Measurements from ENCODE around the gene TM9SF1.
"Not testable (repeated sequence)": the region's sequence is repeated elsewhere in the genome, so short reads cannot be mapped to it uniquely, and the experiment has no call there.

TM9SF1 gene

DNA sequence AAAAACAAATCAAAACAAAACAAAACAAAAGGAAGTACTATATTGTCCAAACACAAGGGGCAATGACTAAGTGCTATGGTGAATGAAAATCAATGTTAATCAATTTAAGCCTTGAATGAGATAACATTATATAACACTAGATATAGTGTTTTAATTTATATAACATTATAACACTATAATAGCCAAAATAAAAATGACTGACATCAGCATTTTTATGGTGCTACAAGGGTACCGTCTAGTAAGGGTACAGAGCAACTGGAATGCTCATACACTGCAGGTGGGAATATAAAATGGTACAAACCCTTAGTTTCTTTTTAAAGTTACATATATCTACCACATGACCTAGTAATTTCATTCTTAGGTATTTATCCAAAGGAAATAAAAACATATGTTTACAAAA is 31.2 kb upstream of the TM9SF1 start:
- no peak for DNase-seq (ENCODE audit: low spot score)

DNA sequence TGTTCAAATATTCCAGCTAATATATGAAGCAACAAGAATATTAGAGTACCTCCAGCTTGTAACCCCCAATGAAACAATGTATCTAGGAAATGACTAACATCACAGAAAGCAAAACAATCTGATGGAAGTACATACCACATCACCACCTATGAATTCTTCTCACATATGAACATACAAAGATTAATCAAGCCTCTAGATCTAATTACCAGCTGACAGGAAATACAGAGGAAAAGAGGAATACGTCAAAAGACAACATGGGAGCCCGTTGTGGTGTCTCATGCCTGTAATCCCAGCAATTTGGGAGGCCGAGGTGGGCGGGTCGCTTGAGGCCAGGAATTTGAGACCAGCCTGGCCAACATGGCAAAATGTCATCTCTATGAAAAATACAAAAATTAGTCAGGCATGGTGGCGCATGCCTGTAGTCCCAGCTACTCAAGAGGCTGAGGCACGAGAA is 29.4 kb upstream of the TM9SF1 start:
- DNase-seq (ENCODE audit: low spot score), result no peak

DNA sequence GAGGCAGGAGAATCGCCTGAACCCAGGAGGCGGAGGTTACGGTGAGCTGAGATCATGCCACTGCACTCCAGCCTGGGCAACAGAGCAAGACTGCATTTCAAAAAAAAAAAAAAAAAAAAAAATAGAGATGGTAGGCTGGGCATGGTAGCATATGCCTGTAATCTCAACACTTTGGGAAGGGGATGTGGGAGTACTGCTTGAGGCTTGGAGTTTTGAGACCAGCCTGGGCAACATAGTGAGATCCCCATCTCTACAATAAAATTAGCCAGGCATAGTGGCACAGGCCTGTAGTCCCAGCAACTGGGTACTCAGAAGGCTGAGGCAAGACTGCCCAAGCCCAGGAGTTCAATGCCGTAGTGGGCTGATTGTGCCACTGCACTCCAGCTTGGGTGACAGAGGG is 27.7 kb upstream of the TM9SF1 start:
- DNase-seq (ENCODE audit: low spot score), result not testable (repeated sequence)

DNA sequence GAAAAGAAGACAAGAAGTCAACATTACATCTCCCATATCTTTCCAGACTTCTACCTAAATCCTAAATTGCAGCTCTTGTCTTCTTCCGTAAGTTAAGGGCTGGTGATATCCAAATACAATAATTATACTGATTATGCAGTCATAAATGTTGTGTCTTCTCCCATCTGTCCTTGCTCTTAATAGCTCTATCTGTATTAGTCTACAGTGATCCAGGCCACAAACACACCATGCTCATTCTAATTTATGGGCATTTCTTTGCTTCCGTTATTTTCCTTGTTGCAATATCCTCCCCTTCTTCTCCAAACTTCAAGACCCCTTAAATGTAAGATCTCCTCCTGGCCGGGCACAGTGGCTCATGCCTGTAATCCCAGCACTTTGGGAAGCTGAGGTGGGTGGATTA is 24.3 kb upstream of the TM9SF1 start:
- no peak for DNase-seq (ENCODE audit: low spot score)

DNA sequence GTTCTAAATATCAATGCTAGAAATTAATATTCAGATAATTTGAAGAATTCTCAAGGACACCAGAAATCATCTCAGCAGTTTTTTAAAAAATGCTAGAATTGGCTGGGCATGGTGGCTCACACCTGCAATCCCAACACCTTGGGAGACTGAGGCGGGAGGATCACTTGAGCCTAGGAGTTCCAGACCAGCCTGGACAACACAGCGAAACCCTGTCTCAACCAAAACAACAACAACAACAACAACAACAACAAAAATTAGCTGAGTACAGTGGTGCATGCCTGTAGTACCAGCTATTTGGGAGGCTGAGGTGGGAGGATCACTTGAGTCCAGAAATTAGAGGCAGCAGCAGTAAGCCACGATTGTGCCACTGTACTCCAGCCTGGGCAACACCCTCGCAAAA is 23.8 kb upstream of the TM9SF1 start:
- DNase-seq (ENCODE audit: low spot score), result no peak

DNA sequence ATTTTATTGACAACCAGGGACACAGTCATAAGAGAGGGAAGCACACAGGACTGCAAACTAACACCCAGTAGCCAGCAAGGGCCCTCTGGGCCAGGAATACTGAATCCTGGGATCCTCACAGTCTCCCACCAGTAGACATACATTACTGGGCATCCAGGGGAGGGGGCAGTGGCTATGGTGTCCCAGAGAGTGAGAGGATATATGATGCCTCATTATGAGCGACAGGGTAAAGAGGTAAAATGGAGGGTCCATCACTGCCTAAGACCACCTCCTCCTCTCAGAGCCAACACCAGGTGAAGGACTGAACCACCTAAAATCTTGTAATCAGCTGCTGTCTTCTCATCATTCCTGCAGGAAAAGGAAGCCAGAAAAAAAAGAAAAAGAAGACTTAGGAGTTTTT is 21.6 kb upstream of the TM9SF1 start:
- DNase-seq (ENCODE audit: low spot score), result not testable (repeated sequence)

DNA sequence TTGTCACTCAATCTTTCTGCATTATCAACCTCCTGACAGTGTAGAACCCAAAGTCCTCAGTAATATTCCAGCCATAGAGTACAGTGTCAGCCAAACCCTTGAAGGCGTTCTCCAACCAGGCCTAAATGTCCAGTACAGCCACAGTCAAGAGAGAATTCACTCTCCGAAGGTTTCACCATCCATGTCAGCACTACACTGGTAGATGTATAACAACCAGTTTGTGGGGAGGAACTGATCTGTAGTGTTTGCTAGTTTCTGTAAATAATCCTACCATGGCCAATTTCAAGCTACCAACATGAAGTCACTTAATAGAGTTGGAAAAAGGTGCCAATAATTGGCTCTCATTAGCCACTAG is 21.1 kb upstream of the TM9SF1 start:
- no peak for DNase-seq (ENCODE audit: low spot score)

DNA sequence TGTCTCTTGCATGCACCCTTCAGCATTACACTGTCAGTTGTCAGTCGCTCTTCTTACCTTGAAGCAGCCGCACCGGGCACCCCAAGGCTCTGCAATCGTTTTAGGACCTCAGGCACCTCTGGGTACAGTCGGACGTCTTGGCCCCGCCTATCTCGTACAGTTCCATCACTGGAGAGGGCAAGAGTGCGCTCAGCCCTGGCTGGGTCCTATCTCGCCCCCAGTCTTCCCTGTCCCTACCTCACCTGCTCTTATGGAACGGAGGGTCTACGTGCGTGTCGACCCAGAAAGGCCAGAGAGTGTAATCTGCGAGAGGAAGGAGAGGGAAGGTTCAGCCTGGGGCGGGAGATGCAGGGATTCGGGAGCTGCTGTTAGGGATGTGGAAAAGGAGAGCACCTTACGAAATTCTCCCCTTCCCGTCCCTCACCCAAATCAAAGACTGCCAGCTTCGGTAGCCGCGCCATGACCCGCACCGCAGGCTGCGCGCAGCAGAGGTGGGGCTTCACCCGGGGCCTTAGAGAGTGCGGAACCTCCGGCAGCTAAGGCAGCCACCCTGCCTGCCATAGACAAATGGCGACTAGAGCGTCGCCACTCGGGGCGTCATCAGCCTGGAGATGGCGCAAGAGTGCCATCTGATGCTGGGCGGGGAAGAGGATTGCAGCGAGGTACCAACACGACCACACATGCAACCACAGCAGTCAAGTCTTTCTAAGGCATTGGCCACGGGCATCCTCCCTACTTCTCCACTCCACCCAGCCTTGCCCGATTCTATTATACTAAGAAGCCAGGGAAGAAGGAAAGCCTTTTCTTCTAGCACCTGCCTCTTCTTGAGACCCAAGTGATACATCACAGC is 20.5 kb upstream of the TM9SF1 start, which contains the start of gene MDP1:
Gene MDP1 (minus strand): TSS at position 572 of the 850 bp plus-strand sequence. CDS start 111 bp downstream, at position 461.
- DNase-seq (ENCODE audit: low spot score), result peak; percentile 91

DNA sequence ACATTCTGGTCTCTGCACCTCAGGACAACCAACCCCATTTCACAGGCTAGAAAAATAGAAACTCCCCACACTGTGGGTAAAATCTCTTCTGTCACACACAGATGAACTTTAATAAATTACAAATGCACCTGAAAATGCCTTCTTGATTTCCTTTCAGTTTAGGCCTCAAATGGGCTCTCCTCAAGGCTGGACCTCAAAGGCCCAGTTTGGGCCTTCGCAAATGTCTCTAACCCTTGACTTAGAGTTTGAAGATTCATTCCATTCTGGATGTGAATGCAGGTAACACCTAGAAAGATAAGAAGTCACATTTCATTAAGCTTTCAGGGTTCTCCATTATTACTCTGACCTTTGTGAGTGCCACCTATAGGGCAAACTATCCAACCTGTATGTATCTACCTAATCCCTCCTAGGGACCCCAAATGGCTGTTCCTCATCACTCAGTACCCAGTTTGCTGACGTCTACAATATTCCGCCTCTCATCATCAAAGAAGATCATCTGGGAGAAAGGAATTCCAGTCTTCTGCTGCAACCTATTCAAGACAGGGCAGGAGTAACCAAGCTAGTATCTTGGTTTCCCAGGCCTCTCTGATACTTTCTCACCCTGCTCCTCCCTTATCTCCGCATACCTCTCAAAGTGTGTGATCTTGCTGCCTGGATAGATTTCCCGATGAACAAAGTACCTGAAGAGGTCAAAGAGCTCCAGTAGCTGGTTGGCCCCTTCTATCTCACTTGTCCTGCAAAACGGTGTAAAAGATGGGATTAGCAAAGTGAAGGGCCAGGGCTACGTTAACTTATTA is 18.8 kb upstream of the TM9SF1 start:
- no peak for DNase-seq (ENCODE audit: low spot score)

DNA sequence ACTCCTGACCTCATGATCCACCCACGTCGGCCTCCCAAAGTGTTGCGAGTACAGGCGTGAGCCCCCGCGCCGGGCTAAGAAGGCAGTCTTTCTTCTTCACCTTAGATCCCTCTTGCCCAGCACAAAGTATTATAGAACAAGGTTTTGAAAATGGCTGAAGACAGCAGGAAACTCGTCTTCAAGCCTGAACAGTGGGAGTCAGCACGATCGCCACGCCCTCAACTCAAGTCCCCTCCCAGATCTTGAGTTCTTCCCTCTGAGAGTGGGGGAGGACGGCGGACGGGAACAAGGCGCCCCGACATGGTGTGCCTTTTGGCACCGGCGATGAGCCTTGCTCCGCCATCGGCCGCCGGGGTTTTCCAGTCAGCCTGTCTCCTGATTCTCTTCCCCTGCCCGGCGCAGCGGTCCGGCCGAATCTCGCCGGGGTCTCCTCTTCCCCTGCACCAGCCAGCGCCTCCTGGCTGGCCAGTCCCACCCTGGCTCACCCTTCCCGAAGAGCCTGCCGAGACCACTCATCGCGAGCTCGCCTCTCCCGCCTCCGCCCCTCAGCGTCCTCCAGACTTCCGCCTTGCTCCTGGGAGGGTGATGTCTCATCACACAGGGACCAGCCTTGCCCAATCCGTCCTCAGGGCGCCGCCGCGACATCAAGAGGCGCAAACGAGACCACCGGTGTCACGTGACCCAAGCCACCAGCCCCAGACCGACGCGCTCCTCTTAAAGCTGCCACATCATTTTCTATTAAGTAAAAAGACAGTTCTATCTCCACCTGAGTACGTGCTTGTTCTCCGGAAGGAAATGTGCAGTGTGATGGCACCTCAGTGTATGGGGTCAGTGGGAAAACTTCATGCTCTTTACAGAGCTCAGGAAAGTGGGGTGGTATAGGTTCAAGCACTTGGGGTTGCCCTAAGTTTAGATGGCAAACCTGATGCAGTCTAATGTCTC is 18.0 kb upstream of the TM9SF1 start, which contains the start of gene CHMP4A:
Gene CHMP4A (minus strand): TSS at position 565 of the 942 bp plus-strand sequence. CDS start 49 bp downstream, at position 516.
- DNase-seq (ENCODE audit: low spot score), result peak; percentile 95

DNA sequence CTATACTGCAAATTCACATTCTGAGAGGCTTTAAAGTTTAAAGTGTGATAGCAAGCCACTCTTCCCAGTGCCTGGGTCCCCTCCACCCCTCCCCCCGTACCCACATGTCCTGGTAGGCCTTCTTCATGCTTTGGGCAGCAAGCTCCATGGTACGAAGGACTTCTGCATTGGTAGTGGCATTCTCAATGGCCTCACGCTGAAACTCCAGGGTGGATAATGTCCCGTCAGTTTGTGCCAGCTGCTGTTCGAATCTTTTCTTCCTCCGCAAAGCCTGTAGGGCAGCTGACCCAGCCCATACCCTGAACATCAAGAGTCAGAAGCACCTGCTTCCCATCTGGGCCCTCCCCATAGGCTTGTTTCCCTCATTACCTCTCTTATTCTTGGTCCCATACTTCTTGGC is 16.1 kb upstream of the TM9SF1 start:
- no peak for DNase-seq (ENCODE audit: low spot score)

DNA sequence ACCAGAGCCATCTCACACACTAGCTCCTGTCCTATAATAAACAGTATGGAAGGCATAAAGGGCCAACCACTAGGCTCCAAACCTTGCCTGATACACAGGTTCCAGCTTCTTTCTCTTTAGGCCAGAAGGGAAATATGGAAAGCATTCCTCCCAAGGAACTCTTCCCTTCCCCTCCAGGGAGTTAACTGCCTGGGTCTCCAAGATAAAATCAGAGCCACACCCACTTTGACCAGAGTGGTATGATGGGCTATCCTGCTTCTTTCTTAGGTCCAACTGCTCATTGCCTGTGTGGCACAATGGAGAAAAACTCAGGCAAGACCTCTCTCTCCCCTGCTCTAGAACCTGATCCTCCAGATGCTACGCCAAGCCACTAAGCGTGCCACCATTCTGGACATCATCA is 12.4 kb upstream of the TM9SF1 start:
- no peak for DNase-seq (ENCODE audit: low spot score)

DNA sequence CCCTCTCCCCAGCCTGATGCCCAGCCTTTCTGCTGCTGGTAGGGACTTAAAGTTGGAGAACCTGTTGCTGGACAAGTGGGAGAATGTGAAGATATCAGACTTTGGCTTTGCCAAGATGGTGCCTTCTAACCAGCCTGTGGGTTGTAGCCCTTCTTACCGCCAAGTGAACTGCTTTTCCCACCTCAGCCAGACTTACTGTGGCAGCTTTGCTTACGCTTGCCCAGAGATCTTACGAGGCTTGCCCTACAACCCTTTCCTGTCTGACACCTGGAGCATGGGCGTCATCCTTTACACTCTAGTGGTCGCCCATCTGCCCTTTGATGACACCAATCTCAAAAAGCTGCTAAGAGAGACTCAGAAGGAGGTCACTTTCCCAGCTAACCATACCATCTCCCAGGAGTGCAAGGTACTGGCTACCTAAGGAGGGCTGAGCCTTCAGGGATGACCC is 11.9 kb upstream of the TM9SF1 start:
- DNase-seq (ENCODE audit: low spot score), result no peak

DNA sequence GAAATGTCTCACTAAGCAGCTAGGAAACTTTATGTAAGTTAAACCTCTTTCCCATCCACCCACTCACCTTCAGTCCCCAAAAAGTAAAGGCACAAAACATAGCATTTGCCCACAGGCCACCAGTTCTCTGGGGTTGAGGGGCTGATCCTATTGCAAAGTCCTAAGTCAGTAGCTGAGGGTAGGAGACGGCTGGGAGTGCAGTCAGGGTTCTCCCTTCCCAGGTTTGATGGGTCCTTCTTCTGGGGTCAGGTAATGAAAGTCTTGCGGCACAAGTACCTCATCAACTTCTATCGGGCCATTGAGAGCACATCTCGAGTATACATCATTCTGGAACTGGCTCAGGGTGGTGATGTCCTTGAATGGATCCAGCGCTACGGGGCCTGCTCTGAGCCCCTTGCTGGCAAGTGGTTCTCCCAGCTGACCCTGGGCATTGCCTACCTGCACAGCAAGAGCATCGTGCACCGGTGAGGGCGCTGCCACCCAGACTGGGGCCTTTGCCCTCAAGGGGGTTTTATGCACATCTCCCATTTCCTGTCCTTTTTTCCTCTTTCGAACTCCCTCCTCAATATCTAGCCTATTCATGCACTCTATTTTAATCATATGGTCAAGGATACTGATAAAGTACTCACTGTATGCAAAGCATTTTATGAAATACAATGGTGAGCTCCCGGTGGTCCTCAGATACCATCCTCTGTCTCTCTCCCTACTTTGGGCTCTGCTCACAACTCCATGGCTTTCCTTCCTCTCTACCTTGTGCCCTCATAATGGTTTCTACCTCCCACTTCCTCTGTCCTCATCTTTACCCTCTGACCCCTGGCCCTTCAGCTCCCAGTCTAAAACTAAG is 11.2 kb upstream of the TM9SF1 start:
- no peak for DNase-seq (ENCODE audit: low spot score)

DNA sequence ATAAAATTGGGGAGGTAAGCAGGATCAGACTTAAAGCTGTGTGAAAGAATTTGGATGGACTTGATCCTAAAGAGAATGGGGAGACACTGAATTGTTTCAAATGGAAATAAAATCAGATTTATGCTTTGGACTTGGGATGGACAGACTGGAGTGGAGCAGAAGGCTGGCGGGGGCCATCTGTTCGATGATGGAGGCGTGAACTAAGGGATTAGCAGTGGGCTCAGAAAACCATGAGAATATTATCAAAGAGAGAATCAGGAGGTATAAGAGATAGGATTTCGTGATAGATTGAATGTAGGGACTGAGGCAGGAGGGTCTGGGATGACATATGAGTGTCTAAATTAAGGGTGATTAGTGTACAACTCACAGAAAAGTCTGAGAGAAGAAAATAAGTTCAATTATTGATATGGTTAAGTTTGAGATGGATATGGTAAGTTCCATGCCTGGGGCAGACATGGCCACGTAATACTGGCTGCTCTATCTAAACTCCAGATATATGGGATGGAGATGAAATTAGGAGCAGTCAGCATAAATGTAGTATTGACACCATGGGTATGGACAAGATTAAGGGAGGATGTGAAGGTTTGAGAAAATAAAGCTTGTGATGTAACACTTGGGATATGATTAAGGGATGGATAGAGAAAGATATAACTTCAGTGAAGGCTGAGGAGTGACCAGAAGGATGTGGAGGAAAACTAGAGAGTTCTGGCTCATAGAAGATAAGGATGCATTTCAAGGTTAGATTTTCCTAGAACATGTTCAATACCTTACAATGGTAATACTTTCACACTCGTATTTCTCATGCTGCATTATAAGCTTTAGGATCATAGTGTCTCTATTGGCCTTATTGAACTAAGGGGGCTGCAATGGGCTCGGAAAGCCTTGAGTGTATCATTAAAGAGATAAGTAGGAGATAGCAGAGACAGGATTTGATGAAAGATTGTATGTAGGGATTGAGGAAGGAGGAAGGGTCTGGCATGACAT is 9.2 kb upstream of the TM9SF1 start:
- no peak for DNase-seq (ENCODE audit: low spot score)

DNA sequence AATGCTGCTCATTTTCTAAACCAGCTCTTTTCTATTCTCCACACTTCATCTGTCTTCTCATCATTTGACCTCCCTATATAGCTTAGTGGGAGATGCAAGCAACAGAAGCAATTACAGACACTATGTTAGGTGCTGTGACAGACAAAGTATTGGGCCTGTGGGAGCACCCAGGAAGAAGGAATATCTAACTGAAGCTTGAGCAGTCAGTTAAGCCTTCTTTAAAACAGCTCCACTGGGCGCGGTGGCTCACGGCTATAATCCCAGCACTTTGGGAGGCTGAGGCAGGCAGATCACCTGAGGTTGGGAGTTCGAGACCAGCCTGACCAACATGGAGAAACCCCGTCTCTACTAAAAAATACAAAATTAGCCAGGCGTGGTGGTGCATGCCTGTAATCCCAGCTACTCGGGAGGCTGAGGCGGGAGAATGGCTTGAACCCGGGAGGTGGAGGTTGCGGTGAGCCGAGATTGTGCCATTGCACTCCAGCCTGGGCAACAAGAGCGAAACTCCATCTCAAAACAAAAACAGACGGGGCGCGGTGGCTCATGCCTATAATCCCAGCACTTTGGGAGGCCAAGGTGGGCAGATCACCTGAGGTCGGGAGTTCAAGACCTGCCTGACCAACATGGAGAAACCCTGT is 8.1 kb upstream of the TM9SF1 start:
- not testable (repeated sequence) for DNase-seq (ENCODE audit: low spot score)

DNA sequence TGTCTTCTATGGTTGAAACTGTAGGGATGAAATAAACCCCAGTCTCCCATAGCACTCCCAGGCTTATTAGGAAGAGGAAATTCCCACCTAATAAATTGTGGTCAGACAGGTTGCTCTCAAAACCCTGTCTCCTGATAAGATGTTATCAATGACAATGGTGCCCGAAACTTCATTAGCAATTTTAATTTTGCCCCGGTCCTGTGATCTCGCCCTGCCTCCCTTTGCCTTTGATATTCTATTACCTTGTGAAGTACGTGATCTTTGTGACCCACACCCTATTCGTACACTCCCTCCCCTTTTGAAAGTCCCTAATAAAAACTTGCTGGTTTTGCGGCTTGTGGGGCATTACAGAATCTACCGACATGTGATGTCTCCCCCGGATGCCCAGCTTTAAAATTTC is 7.3 kb upstream of the TM9SF1 start:
- not testable (repeated sequence) for DNase-seq (ENCODE audit: low spot score)

DNA sequence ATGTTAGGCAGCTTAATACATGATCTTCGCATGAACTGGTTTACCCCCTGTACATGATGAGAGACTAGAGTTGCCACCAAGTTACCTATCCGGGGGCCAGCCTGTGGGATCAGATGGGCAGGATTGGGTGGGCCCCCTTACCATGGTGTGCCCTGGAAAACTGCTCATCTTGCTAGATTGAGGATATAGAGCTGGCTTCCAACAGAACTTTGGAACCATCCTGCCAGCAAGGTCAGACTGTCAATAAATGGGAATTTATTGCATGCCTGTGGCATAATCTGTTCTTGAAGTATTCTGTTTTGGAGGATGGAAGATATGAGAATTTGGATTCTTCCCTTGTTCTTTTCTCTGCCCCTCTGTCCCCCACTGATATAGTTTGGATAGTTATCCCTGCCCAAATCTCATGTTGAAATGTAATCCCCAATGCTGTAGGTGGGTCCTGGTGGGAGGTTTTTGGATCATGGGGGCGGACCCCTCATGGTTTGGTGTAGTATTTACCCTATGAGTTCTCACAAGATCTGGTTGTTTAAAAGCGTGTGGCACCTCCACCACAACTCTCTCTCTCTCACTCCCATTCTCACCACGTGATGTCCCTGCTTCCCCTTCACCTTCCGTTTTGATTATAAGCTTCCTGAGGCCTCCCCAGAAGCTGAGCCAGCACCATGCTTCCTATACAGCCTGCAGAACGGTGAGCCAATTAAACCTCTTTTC is 3.7 kb upstream of the TM9SF1 start:
- no peak for DNase-seq (ENCODE audit: low spot score)

DNA sequence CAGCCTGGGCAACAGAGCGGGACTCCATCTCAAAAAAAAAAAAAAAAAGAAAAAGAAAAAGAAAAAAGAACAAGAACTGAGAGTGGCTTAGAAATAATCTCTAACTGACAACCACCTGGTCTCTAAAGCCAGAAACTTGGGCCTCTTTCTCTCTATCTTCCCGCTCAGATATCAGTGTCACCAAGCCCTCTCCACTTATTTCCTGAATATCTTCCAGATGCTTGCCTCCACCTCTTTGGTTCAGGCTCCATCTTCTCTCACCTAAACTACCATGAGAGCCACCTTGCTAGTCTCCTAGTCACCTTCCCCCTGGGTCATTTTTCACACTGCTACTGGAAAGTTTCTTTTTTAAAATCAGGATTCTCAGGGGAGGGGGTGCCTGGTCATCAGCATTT is 1.8 kb upstream of the TM9SF1 start:
- no peak for DNase-seq (ENCODE audit: low spot score)
